CD4-positive, alpha-beta memory T cell (primary cell): ENCODE measurements around the gene RABL6. TPM values are rescaled to one million over a fixed set of nuclear protein-coding genes. Genes with fewer than 3 reads are reported as not detected.
"Not testable (repeated sequence)": the region's sequence is repeated elsewhere in the genome, so short reads cannot be mapped to it uniquely, and the experiment has no call there.

Experiments
- CTCF ChIA-PET: fragments of 350-600 bp; sonication (Branson Sonifier 250); formaldehyde crosslinking; loops from one replicate; lab custom pipeline; 2021; ENCODE audit warnings: inconsistent platforms; ENCODE audit not compliant: partially characterized antibody; lab: Charles Lee
- POLR2A ChIA-PET: fragments of 350-600 bp; sonication (Branson Sonifier 250); formaldehyde crosslinking; loops from one replicate; lab custom pipeline; 2021; ENCODE audit not compliant: partially characterized antibody; lab: Charles Lee
- DNase-seq, 5 donors: peaks; one replicate each; pipeline versions ENCODE4 v3.0.0 to v3.0.0-alpha.2; 2020 to 2022; ENCODE audit warnings: mixed read lengths in 1 of 5
- H3K27ac ChIP-seq: one replicate; pipeline ENCODE4 v1.7.0; 2013; ENCODE audit warnings: low read depth, low read length
- H3K27me3 ChIP-seq: 2 replicates; pipeline ENCODE4 v1.7.0; 2013; ENCODE audit warnings: mild to moderate bottlenecking, low read length, moderate library complexity; ENCODE audit not compliant: insufficient read depth
- H3K36me3 ChIP-seq: 2 replicates; pipeline ENCODE4 v1.7.0; 2013; ENCODE audit warnings: mild to moderate bottlenecking, low read length, moderate library complexity; ENCODE audit not compliant: insufficient read depth
- H3K4me1 ChIP-seq: 2 replicates; pipeline ENCODE4 v1.7.0; 2013; ENCODE audit warnings: mild to moderate bottlenecking, low read length, moderate library complexity; ENCODE audit not compliant: insufficient read depth
- H3K4me3 ChIP-seq, 2 donors: one replicate each; pipeline ENCODE4 v1.7.0; 2013; ENCODE audit warnings: low read length in 2 of 2, mild to moderate bottlenecking in 1 of 2
- H3K9me3 ChIP-seq, 2 donors: one replicate each; pipeline ENCODE4 v1.7.0; 2013; ENCODE audit warnings: low read length in 2 of 2, control low read depth in 1 of 2; ENCODE audit not compliant: control insufficient read depth in 1 of 2
- H3K27ac Mint-ChIP-seq, 7 donors: one replicate each; pipeline ENCODE4 v1.8.0; 2020 to 2021; ENCODE audit warnings: mixed read lengths in 7 of 7, mild to moderate bottlenecking in 6 of 7, inconsistent platforms in 3 of 7, moderate library complexity in 3 of 7
- H3K27me3 Mint-ChIP-seq, 2 donors: one replicate each; pipeline ENCODE4 v1.8.0; 2020 to 2021; ENCODE audit warnings: mixed read lengths in 2 of 2
- H3K36me3 Mint-ChIP-seq, 2 donors: one replicate each; pipeline ENCODE4 v1.8.0; 2020 to 2021; ENCODE audit warnings: mixed read lengths in 2 of 2, inconsistent platforms in 1 of 2, mild to moderate bottlenecking in 1 of 2
- H3K4me1 Mint-ChIP-seq, 4 donors: one replicate each; pipeline ENCODE4 v1.8.0; 2020 to 2021; ENCODE audit warnings: mixed read lengths in 4 of 4, mild to moderate bottlenecking in 1 of 4
- H3K4me3 Mint-ChIP-seq, 8 donors: one replicate each; pipeline ENCODE4 v1.8.0; 2020 to 2021; ENCODE audit warnings: mixed read lengths in 8 of 8, mild to moderate bottlenecking in 7 of 8, moderate library complexity in 6 of 8, inconsistent platforms in 3 of 8
- H3K9me3 Mint-ChIP-seq, 8 donors: one replicate each; pipeline ENCODE4 v1.8.0; 2020 to 2021; ENCODE audit warnings: mixed read lengths in 8 of 8, mild to moderate bottlenecking in 5 of 8, inconsistent platforms in 3 of 8, moderate library complexity in 1 of 8
- intact Hi-C: fragments of 100-400 bp; cut with micrococcal nuclease; formaldehyde crosslinking; loops from one replicate; pipeline ENCODE4 v1.15.1; 2023
- polyA plus RNA-seq, 2 donors: library from polyadenylated mRNA; unstranded; fragments of 300-500 nt; fragmentation: Illumina TruSeq; gene quantifications; one replicate each; pipeline ENCODE4 v1.2.3, GENCODE V29; 2021
- total RNA-seq, 2 experiments: library from RNA; stranded (reverse); gene quantifications; one replicate each; pipeline ENCODE4 v1.2.3, GENCODE V29; 2021

The RABL6 gene
- total and polyA plus RNA-seq, 4 experiments from 2014 or later: 5.1 to 70.9 (median 41.6) TPM

DNA sequence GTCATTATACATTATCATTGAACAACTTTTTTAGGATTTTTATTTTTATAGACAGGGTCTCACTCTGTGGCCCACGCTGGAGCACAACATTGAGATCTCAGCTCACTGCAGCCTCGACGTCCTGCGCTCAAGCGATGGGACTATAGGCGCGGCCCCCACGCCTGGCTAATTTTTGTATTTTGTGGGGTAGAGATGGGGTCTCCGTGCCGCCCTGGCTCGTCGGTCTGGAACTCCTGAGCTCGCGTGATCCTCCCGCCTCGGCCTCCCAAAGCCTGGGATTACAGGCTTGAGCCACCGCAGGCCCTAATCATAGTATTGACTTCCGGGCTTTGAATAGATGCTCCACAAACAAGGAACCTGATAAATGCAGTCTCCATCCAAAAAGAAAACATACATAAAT is 59.7 kb downstream of the RABL6 start:
- no peak for DNase-seq
- Histone ChIP-seq H3K4me3 (no peak overlapping the region), H3K36me3 (peaks cover 14% of the 10 kb centered on the region), H3K27ac (no peak overlapping the region), H3K9me3 (no peaks in the 10 kb centered on the region), H3K27me3 (no peaks in the 10 kb centered on the region), H3K4me1 (peaks cover 18% of the 10 kb centered on the region)
- peak overlapping the region in 5 of 7 donors; percentile 42 to 82 (median 73) for H3K27ac Mint-ChIP-seq
- H3K4me3 Mint-ChIP-seq: peak overlapping the region; percentile 59 to 84 (median 70)
- no peaks in the 10 kb centered on the region for H3K27me3 Mint-ChIP-seq
- CTCF ChIA-PET: no interaction called here
- intact Hi-C loops: loop anchor here (5.0 kb wide), 1 partner anchor 35 kb away; no protein-coding TSS in a partner anchor
- H3K36me3 Mint-ChIP-seq: peaks cover 5 to 13% of the 10 kb centered on the region in 2 donors
- H3K9me3 Mint-ChIP-seq: peaks cover 0 to under 1% (median 0%) of the 10 kb centered on the region in 8 donors
- peaks cover 4 to 23% (median 11%) of the 10 kb centered on the region in 4 donors for H3K4me1 Mint-ChIP-seq
- POLR2A ChIA-PET: interaction anchor here (1.2 to 1.7 kb wide), 3 partner anchors 14 to 34 kb away, joined by 3 to 5 read pairs (median 4); no protein-coding TSS in a partner anchor

GRCh38 chr9:136867917-136868316 is 60.2 kb downstream of the RABL6 start:
- H3K27me3 ChIP-seq: no peaks in the 10 kb centered on the region
- no peaks in the 10 kb centered on the region for H3K9me3 ChIP-seq
- CTCF ChIA-PET: no interaction called here
- H3K27ac ChIP-seq: no peak overlapping the region
- no peak overlapping the region for H3K4me3 ChIP-seq
- DNase-seq: peak in 1 of 5 donors; percentile 11
- Mint-ChIP-seq H3K27me3 (no peaks in the 10 kb centered on the region), H3K4me3 (peak overlapping the region in 6 of 8 donors; percentile 36 to 70 (median 60)), H3K4me1 (peaks cover 4 to 23% (median 11%) of the 10 kb centered on the region in 4 donors), H3K9me3 (peaks cover 0 to 3% (median 0%) of the 10 kb centered on the region in 8 donors), H3K36me3 (peaks cover 5 to 12% of the 10 kb centered on the region in 2 donors), H3K27ac (peak overlapping the region in 5 of 7 donors; percentile 42 to 82 (median 73))
- intact Hi-C loops: loop anchor here (5.0 kb wide), 1 partner anchor 34 kb away; no protein-coding TSS in a partner anchor
- H3K4me1 ChIP-seq: peaks cover 18% of the 10 kb centered on the region
- POLR2A ChIA-PET: interaction anchor here (1.2 to 1.7 kb wide), 3 partner anchors 13 to 34 kb away, joined by 3 to 5 read pairs (median 4); no protein-coding TSS in a partner anchor
- H3K36me3 ChIP-seq: peaks cover 10% of the 10 kb centered on the region

GRCh38 chr9:136868644-136869043 is 60.9 kb downstream of the RABL6 start:
- Histone ChIP-seq H3K27ac (no peak overlapping the region), H3K9me3 (no peaks in the 10 kb centered on the region), H3K4me3 (no peak overlapping the region), H3K27me3 (no peaks in the 10 kb centered on the region), H3K36me3 (peaks cover 3% of the 10 kb centered on the region), H3K4me1 (peaks cover 18% of the 10 kb centered on the region)
- POLR2A ChIA-PET: interaction anchor here (1.2 to 2.5 kb wide), 3 partner anchors 9 to 21 kb away, joined by 3 to 8 read pairs (median 4); no protein-coding TSS in a partner anchor
- Mint-ChIP-seq H3K9me3 (peaks cover 0 to 3% (median 0%) of the 10 kb centered on the region in 8 donors), H3K4me1 (peaks cover 4 to 21% (median 11%) of the 10 kb centered on the region in 4 donors), H3K27ac (peak overlapping the region in 6 of 7 donors; percentile 6 to 74 (median 42)), H3K36me3 (peaks cover 4 to 8% of the 10 kb centered on the region in 2 donors), H3K27me3 (no peaks in the 10 kb centered on the region), H3K4me3 (peak overlapping the region in 7 of 8 donors; percentile 7 to 61 (median 52))
- CTCF ChIA-PET: no interaction called here
- peak in 1 of 5 donors; percentile 24 for DNase-seq
- intact Hi-C loops: loop anchor here (5.0 kb wide), 1 partner anchor 34 kb away; no protein-coding TSS in a partner anchor

- H3K4me3 ChIP-seq, H3K9me3 Mint-ChIP-seq, H3K27ac Mint-ChIP-seq, DNase-seq, H3K36me3 ChIP-seq, H3K27me3 ChIP-seq, H3K36me3 Mint-ChIP-seq, H3K4me1 ChIP-seq, H3K27ac ChIP-seq, H3K27me3 Mint-ChIP-seq, H3K4me3 Mint-ChIP-seq, H3K9me3 ChIP-seq: not testable (repeated sequence)
- intact Hi-C loops: loop anchor here (5.0 kb wide), 1 partner anchor 33 kb away; no protein-coding TSS in a partner anchor
- ChIA-PET POLR2A (interaction anchor here (0.6 to 2.5 kb wide), 2 partner anchors 10 to 708 kb away, joined by 3 to 8 read pairs; no protein-coding TSS in a partner anchor), CTCF (interaction anchor here (0.9 to 1.3 kb wide), 4 partner anchors 12 to 166 kb away, joined by 3 to 4 read pairs (median 3); partner anchors contain the start of gene AJM1)
- H3K4me1 Mint-ChIP-seq: peaks cover 4 to 13% (median 6%) of the 10 kb centered on the region in 4 donors
Observed at GRCh38 chr9:136869611-136870010, 61.9 kb downstream of the RABL6 start.

DNA sequence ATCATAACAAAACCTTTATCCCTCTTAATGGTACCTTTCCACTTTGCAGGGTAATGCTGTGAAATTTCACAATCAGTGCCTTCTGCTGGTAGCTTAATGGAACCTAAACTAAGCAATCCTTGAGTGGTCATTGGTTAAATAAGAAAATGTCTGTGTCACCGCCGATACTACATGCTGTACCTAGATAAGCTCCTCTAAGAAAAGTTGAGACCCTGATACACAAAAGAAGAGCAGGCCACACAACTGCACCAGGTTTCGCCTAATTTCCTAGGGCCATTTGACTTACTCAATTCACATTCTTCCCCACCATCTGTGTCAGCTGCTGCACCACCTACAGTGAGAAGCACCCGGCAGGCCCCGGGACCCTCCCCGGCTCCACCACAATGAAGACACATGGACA is 67.4 kb downstream of the RABL6 start:
- Mint-ChIP-seq H3K27me3 (no peaks in the 10 kb centered on the region), H3K4me3 (no peak overlapping the region), H3K36me3 (no peaks in the 10 kb centered on the region), H3K4me1 (no peaks in the 10 kb centered on the region), H3K27ac (peak overlapping the region in 1 of 7 donors; percentile 60), H3K9me3 (peaks cover 0 to 3% (median 0%) of the 10 kb centered on the region in 8 donors)
- no peak for DNase-seq
- ChIA-PET CTCF (interaction anchor here (1.0 kb wide), 2 partner anchors 32 to 172 kb away, joined by 3 to 5 read pairs; no protein-coding TSS in a partner anchor), POLR2A (no interaction called here)
- H3K27me3 ChIP-seq: no peaks in the 10 kb centered on the region
- no peaks in the 10 kb centered on the region for H3K9me3 ChIP-seq
- H3K36me3 ChIP-seq: no peaks in the 10 kb centered on the region
- intact Hi-C loops: no loop called here
- no peaks in the 10 kb centered on the region for H3K4me1 ChIP-seq
- no peak overlapping the region for H3K4me3 ChIP-seq
- no peak overlapping the region for H3K27ac ChIP-seq

DNA sequence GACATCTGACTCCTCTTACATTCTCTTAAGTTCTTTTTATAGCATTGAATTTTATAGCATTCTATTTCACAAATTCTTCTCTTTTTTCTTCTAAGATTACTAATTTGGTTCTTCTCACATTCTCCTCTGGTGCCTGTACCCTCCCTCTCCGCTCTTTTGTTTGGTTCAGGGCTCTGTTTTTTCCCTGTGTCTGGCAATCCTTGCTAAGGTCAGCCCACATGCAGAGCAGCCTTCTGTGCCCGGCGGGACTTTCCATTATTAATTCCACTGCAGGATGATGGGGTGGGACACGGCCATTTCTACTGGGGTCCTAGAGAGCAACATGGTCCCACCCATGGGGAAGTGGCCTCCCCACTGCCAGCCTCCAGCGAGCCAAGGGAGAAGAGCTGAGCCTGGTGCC is 68.7 kb downstream of the RABL6 start:
- DNase-seq: no peak
- Mint-ChIP-seq H3K27ac (no peak overlapping the region), H3K9me3 (peaks cover 0 to 3% (median 0%) of the 10 kb centered on the region in 8 donors), H3K36me3 (no peaks in the 10 kb centered on the region), H3K4me3 (peak overlapping the region in 1 of 8 donors; percentile 45), H3K4me1 (peaks cover 0 to 4% (median 3%) of the 10 kb centered on the region in 4 donors), H3K27me3 (no peaks in the 10 kb centered on the region)
- ChIA-PET POLR2A (no interaction called here), CTCF (no interaction called here)
- no peak overlapping the region for H3K4me3 ChIP-seq
- H3K27me3 ChIP-seq: no peaks in the 10 kb centered on the region
- H3K27ac ChIP-seq: no peak overlapping the region
- H3K36me3 ChIP-seq: no peaks in the 10 kb centered on the region
- peaks cover 3% of the 10 kb centered on the region for H3K4me1 ChIP-seq
- intact Hi-C loops: no loop called here
- H3K9me3 ChIP-seq: no peaks in the 10 kb centered on the region

- H3K9me3 Mint-ChIP-seq: no peaks in the 10 kb centered on the region
- POLR2A ChIA-PET: interaction anchor here (1.3 to 4.0 kb wide), 5 partner anchors 10 to 73 kb away, joined by 3 to 21 read pairs (median 6); partner anchors contain the start of gene RABL6
- CTCF ChIA-PET: interaction anchor here (0.7 to 3.2 kb wide), 8 partner anchors 11 to 215 kb away, joined by 3 to 21 read pairs (median 4); partner anchors contain the start of gene AJM1
- Histone ChIP-seq H3K4me3 (no peak overlapping the region), H3K9me3 (no peaks in the 10 kb centered on the region), H3K4me1 (peaks cover 36% of the 10 kb centered on the region), H3K36me3 (no peaks in the 10 kb centered on the region), H3K27ac (no peak overlapping the region), H3K27me3 (no peaks in the 10 kb centered on the region)
- peak overlapping the region in 2 of 8 donors; percentile 30 to 54 for H3K4me3 Mint-ChIP-seq
- no peaks in the 10 kb centered on the region for H3K27me3 Mint-ChIP-seq
- peaks cover 5 to 23% (median 17%) of the 10 kb centered on the region in 4 donors for H3K4me1 Mint-ChIP-seq
- peak overlapping the region in 3 of 7 donors; percentile 64 to 99 (median 89) for H3K27ac Mint-ChIP-seq
- DNase-seq: no peak
- intact Hi-C loops: no loop called here
- H3K36me3 Mint-ChIP-seq: peaks cover 0 to 6% of the 10 kb centered on the region in 2 donors
Observed at GRCh38 chr9:136880651-136881050, 72.9 kb downstream of the RABL6 start.
